Progenitor cell of endocrine pancreas (in vitro differentiated cells): ENCODE measurements around the gene TRIM46. TPM values are rescaled to one million over a fixed set of nuclear protein-coding genes. Genes with fewer than 3 reads are reported as not detected.
"Not testable (repeated sequence)": the region's sequence is repeated elsewhere in the genome, so short reads cannot be mapped to it uniquely, and the experiment has no call there.

Experiments
- DNase-seq: peaks from one replicate; pipeline ENCODE4 v3.0.0; 2021; ENCODE audit warnings: low spot score; ENCODE audit not compliant: unreplicated experiment
- H3K27ac Mint-ChIP-seq: 2 replicates; pipeline ENCODE4 v1.8.0; 2021; ENCODE audit warnings: mild to moderate bottlenecking, moderate library complexity, mixed read lengths
- H3K27me3 Mint-ChIP-seq: 2 replicates; pipeline ENCODE4 v1.8.0; 2021; ENCODE audit warnings: mixed read lengths
- H3K36me3 Mint-ChIP-seq: 2 replicates; pipeline ENCODE4 v1.8.0; 2022; ENCODE audit warnings: mixed read lengths; ENCODE audit not compliant: insufficient read depth
- H3K4me1 Mint-ChIP-seq: 2 replicates; pipeline ENCODE4 v1.8.0; 2021; ENCODE audit warnings: low read depth, mixed read lengths
- H3K4me3 Mint-ChIP-seq: 2 replicates; pipeline ENCODE4 v1.8.0; 2021; ENCODE audit warnings: low read depth, mild to moderate bottlenecking, moderate library complexity, mixed read lengths
- H3K9me3 Mint-ChIP-seq: 2 replicates; pipeline ENCODE4 v1.8.0; 2021; ENCODE audit warnings: low read depth, mixed read lengths
- CTCF ChIP-seq: fragments of 200-600 bp; sonication (generic); IDR thresholded peaks from one replicate; pipeline ENCODE4 v1.5.0; 2021; ENCODE audit warnings: antibody characterized with exemption, mild to moderate bottlenecking; ENCODE audit not compliant: unreplicated experiment
- total RNA-seq: library from RNA; stranded (reverse); gene quantifications from 2 replicates; pipeline ENCODE4 v1.2.1, GENCODE V29; 2021

TRIM46 gene
- total RNA-seq, 1 donor from 2014 or later, result 25.7 TPM

- Mint-ChIP-seq H3K36me3 (peaks cover 1% of the 10 kb centered on the region), H3K27me3 (peaks cover 17% of the 10 kb centered on the region), H3K4me3 (peak overlapping the region; percentile 97), H3K4me1 (peaks cover 13% of the 10 kb centered on the region), H3K9me3 (no peaks in the 10 kb centered on the region), H3K27ac (peak overlapping the region; percentile 95)
- no peak for DNase-seq
- TF ChIP-seq CTCF, result no peak
These were observed 33.1 kb upstream of the TRIM46 start for GRCh38 chr1:155140630-155140953.

- no peak overlapping the region for H3K27ac Mint-ChIP-seq
- H3K9me3 Mint-ChIP-seq, result no peaks in the 10 kb centered on the region
- H3K4me1 Mint-ChIP-seq, result peaks cover 9% of the 10 kb centered on the region
- no peak for TF ChIP-seq CTCF
- H3K4me3 Mint-ChIP-seq, result peak overlapping the region; percentile 44
- H3K36me3 Mint-ChIP-seq, result peaks cover 1% of the 10 kb centered on the region
- no peak for DNase-seq
- H3K27me3 Mint-ChIP-seq, result peaks cover 23% of the 10 kb centered on the region
These were observed 31.9 kb upstream of the TRIM46 start for GRCh38 chr1:155141749-155142148.

GRCh38 chr1:155145491-155145890 is 28.2 kb upstream of the TRIM46 start:
- no peak for DNase-seq
- peaks cover 43% of the 10 kb centered on the region for H3K27me3 Mint-ChIP-seq
- no peak overlapping the region for H3K27ac Mint-ChIP-seq
- no peaks in the 10 kb centered on the region for H3K36me3 Mint-ChIP-seq
- peaks cover under 1% of the 10 kb centered on the region for H3K4me1 Mint-ChIP-seq
- TF ChIP-seq CTCF, result no peak
- no peak overlapping the region for H3K4me3 Mint-ChIP-seq
- no peaks in the 10 kb centered on the region for H3K9me3 Mint-ChIP-seq

- not testable (repeated sequence) for H3K36me3 Mint-ChIP-seq, H3K4me1 Mint-ChIP-seq, DNase-seq, H3K4me3 Mint-ChIP-seq, H3K9me3 Mint-ChIP-seq, H3K27ac Mint-ChIP-seq
- peaks cover 33% of the 10 kb centered on the region for H3K27me3 Mint-ChIP-seq
These were observed 17.5 kb upstream of the TRIM46 start for GRCh38 chr1:155155996-155156643.

GRCh38 chr1:155158991-155159390 is 14.7 kb upstream of the TRIM46 start:
- Mint-ChIP-seq H3K4me3 (no peak overlapping the region), H3K9me3 (no peaks in the 10 kb centered on the region), H3K27ac (no peak overlapping the region), H3K4me1 (no peaks in the 10 kb centered on the region), H3K27me3 (peaks cover 25% of the 10 kb centered on the region), H3K36me3 (no peaks in the 10 kb centered on the region)
- no peak for TF ChIP-seq CTCF
- DNase-seq, result no peak

GRCh38 chr1:155160128-155160527 is 13.5 kb upstream of the TRIM46 start:
- H3K27me3 Mint-ChIP-seq, result peaks cover 20% of the 10 kb centered on the region
- no peak overlapping the region for H3K4me3 Mint-ChIP-seq
- H3K27ac Mint-ChIP-seq, result peak overlapping the region; percentile 17
- TF ChIP-seq CTCF, result no peak
- H3K4me1 Mint-ChIP-seq, result no peaks in the 10 kb centered on the region
- H3K36me3 Mint-ChIP-seq, result no peaks in the 10 kb centered on the region
- no peak for DNase-seq
- H3K9me3 Mint-ChIP-seq, result no peaks in the 10 kb centered on the region

GRCh38 chr1:155162631-155163030 is 11.0 kb upstream of the TRIM46 start:
- H3K27ac Mint-ChIP-seq, H3K9me3 Mint-ChIP-seq, H3K4me3 Mint-ChIP-seq, H3K4me1 Mint-ChIP-seq, DNase-seq, H3K36me3 Mint-ChIP-seq: not testable (repeated sequence)
- peaks cover 15% of the 10 kb centered on the region for H3K27me3 Mint-ChIP-seq

- not testable (repeated sequence) for H3K36me3 Mint-ChIP-seq, H3K4me1 Mint-ChIP-seq, DNase-seq, H3K4me3 Mint-ChIP-seq, H3K27ac Mint-ChIP-seq, H3K9me3 Mint-ChIP-seq
- peaks cover 15% of the 10 kb centered on the region for H3K27me3 Mint-ChIP-seq
These were observed 9.9 kb upstream of the TRIM46 start for GRCh38 chr1:155163785-155164184.

GRCh38 chr1:155164625-155165024 is 9.0 kb upstream of the TRIM46 start:
- H3K36me3 Mint-ChIP-seq, H3K9me3 Mint-ChIP-seq, H3K4me3 Mint-ChIP-seq, H3K4me1 Mint-ChIP-seq, DNase-seq, H3K27ac Mint-ChIP-seq: not testable (repeated sequence)
- peaks cover 10% of the 10 kb centered on the region for H3K27me3 Mint-ChIP-seq
